ENCODE measurements around the gene ANO1.

Gene ANO1

DNA sequence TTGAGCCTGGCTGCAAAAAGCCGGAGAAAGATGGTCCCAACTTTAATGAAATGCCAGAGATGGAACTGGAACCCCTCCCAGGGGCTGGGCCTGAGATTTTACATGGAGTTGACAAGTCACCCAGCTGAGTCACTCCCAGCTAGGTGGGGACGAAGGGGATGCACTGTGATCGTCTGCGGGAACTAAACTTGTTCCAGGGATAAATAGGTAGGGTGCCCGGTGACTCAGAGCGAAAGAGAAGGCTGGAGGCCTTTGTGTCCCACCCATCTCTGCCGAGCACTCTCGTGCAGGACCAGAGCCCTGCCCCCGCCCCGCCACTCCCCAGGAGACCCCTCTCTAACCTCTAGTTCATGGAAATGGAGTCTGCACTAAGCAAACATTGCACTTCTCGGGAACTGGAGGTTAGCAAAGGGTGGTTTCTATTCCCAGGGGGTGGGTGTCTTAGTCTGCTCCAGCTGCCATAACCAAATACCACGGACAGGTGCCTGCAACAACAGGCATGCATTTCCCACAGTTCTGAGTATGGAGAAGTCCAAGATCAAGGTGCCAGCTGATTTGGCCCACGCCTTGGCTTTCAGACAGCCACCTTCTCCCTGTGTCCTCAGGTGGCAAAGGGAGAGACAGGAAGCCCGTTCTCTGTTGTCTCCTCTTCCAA, 64.2 kb downstream of the ANO1 start:
- DNase-seq: no peak

DNA sequence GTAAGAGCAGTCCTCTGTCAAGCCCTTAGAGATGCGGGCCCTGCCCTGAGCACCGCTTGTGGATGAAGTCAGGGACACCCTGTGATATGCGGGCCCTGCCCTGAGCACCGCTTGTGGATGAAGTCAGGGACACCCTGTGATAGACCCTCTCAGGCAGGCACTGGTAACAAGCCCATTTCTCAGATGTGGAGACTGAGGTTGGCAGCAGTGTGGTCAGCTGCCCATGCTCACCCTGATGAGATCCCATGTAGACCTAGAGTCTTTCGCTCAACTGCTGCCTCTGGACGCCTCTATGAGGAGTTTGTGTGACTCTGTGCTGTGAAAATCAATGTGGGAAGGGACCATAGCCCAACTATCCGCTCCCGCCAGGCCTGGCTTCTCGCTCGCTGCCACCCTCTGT, 66.1 kb downstream of the ANO1 start:
- DNase-seq: no peak

DNA sequence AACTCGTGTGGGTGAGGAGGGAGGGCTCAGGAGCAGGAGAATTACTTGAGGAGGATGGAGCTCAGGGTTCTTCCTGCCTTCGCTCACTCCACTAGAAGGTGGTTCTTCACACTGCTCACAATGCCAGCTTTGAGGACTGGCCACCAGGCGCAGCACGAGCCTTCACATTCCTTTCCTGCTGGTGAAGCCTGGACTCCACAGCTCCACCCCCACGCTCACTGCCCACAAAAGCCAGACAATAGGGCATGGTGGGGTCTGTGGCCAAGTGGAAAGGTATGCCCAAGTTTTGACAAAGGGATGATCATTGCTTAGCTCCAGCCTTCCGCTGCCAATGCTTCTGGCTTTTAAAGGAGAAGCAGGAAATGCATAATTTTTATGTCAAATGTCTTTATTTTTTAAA, 67.0 kb downstream of the ANO1 start:
- no peak for DNase-seq

DNA sequence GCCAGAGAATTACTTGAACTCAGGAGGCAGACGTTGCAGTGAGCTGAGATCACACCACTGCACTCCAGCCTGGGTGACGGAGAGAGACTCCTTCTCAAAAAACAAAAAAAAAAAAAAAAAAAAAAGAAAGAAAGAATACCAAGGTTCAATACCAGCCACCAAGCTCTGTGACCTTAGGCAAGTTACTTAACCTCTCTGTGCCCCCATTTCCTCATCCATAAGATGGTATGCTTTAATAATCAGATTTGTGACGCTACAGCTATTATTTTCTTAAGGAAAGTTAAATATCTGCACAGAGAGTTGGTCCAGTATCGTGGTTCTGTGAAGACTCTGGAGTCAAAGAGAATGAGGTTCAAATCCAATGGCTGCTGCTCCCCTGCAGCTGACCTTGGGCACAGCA, 67.7 kb downstream of the ANO1 start:
- no peak for DNase-seq

DNA sequence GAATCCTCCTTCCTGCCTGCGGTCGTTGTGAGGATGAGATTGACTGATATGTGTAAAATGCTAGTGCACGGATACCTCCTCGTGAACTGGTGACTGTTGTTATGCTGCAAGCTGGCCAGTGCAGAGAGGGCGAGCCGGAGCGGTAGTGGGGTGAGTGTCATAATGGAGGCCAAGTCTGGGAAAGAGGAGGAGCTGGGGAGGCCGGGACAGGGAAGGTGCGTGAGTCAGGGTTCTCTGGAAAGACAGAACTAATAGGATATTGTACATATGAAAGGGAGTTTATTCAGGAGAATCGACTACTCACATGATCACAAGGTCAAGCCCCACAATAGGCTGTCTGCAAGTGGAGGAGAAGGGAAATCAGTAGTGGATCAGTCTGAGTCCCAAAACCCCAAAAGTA, 68.2 kb downstream of the ANO1 start:
- DNase-seq: no peak

DNA sequence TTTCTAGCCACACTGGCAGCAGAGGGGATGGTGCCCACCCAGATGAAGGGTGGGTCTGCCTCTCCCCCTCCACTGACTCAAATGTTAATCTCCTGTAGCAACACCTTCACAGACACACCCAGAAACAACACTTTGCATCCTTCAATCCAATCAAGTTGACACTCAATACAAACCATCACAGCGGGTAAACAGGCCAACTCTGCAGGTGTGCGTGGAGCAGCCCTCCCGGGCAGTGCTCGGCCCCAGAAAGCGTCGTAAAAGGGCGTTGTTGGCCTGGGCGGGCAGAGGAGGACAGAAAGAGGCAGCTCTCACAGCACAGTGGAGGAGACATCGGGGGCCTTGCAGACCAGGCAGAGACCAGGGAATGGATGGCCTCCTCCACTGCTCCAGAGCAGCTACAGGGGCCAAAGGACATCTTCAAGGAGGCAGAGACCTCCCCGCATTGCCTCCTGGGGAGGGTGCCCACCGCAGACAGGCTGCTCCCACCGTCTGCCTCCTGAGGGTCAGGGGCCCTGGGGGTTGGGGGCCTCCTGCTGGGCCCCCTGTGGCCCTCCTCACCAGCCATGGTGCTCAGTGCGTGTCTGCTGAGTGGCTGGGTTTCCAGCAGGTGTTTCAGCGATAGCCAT, 68.9 kb downstream of the ANO1 start:
- DNase-seq: no peak

DNA sequence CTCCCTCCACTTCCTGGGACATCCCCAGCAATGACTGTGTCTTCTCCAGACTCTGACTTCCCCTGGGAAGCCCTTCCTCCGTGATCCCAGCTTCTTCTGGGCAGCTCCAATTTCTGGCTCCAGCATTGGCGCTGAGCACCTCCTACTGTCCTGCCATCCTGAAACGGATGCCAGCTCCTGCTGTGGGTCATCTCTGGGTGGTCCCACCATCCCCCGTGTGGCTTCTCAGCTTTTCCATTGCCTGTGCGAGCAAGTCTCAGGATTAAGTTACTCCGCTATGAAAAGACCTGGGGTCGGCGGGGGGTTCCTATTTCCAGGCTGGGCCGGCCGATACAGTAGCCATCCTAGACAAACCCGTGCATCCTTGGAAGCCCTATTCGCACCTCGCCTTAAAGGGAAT, 69.6 kb downstream of the ANO1 start:
- DNase-seq: no peak

DNA sequence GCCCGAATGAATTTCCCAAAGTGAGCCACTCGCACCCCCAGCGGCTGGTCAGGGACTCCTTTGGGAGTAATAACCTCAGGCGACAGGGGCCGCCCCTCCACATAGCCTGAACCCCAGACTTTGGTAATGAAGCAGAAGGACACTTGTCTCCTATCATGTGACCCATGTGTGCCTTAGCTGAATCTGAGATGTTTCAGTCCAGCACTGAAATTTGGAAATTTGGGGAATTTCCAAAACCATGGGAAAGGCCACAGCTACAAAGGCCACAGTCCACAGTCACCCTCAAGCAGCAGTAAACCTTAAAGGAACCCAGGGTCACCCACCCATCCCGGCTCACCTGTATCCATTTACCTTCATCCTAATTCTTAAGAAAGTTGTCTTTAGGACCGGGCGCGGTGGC, 73.6 kb downstream of the ANO1 start:
- no peak for DNase-seq

DNA sequence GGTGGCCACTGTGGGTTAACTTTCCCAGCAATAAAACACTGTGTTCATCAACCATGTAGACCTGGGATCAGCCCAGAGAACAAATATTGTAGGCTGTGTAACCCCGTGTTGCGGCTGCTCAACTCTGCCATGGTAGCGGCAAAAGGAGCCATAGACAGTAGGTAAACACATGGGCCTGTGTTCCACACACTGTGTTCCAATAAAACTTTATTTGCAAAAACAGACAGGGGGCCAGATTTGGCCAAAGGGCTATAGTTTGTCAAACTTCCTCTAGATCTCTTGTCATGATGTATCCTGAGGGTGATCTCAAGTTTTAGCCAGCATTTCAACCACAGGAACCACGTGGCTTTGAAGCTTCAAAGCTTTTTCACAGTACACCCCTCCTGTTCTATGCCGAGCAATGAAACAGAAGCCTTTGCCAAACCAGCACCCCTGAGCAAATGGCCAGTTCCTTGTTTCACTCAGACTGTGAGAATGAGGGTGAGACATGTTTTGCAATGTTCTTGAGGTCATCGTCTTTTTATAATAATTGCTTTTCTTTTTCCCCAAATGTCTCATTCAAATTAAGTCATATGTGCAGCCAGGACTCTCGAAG, 75.1 kb downstream of the ANO1 start:
- DNase-seq: no peak

DNA sequence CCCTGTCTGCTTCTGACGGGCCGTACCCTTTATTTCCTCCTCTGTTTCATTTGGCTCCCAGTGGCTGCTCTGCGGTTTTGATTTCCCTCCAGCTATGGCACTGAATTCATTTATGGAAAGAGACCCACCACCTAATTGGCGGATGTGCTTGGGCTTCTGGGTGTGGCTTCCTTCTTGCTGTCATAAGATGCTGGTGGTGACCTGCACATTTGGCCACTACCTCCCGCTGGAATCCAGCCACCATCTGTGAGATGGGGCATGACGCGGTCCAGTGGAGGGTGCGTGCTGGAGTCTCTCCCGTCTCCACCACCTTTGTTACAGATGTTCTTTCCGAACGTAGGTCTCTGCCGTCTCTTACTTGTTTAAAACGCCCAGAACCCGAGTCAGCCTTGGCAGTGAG, 77.3 kb downstream of the ANO1 start:
- no peak for DNase-seq

DNA sequence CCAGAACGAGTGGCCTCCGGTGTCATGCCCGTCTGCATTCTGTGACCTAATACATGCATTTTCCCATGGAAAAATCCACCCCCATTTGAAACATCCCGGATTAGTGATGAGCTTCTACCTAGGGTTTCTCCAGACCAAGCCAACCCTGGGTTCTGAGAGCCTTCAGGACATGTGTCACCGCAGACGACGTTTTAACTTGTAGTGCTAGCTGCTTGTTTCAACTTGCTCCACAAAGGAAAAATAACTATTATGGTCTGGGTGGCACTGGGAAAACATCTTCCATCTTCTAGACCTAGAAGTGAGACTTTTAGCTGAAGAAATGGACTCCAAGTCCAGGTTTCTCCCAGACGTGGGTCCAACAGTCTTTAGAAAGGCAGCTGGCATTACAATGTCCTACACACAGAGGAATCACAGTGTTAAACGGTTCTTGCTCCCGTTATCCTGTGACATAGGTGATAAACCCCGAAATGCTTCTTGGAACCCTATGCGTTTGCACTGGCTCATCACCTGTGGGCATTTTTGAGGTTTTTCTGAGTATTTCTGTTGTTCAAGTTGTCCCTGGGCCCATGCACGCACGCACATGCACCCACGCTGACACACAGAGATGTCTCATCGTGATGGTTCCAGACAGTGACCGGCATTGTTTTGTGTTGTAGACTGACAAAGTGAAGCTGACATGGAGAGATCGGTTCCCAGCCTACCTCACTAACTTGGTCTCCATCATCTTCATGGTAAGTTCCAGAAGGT, 78.3 kb downstream of the ANO1 start:
- no peak for DNase-seq

DNA sequence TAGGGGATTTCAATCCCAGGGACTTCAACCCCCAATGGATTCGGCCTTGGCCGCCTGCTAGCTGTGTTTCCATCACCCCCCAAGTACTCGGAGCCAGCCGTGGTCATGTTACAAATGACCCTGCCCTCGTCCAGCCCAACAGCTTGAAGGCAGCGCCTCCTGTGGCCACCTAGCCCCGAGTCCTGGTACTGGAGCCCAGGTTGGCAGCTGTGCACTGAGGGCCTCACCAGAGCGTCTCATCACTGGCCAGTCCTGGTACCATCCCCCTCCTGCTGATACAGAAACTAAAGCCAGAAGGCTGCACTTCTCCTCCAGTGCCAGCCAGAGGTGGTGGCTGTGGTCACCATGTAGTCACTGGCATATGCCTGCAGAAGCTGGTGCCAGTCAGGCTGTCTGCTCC, 80.1 kb downstream of the ANO1 start:
- DNase-seq: no peak

DNA sequence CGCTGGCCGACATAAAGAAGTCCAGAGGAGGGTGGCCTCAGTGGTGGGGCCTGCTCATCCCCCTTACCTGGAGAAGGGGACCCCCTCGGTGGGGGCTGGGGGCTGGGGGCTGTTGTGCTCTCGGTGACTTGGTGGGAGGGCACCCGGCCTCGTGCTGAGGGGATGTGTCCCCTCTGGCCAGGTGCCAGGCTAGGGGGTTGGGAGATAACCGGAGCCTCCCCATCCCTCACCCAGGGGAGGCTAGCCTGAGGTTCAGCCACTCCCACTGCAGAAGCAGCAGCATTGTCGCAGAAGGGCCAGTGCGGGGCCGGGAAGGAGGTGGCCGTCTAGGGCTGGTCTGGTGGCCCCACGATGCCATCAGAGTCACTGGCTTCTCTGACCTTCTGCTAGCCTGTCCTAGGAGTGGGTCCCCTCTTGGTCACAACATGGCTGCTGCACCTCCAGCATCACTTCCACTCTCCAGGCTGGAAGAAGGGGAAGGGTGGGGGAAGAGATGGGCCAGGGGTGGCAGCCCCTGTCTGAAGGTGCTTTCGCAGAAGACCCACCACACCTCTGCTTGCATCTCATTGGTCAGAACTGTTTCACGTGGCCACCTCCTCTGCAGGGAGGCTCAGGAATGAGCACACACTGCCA, 80.8 kb downstream of the ANO1 start:
- DNase-seq: no peak

DNA sequence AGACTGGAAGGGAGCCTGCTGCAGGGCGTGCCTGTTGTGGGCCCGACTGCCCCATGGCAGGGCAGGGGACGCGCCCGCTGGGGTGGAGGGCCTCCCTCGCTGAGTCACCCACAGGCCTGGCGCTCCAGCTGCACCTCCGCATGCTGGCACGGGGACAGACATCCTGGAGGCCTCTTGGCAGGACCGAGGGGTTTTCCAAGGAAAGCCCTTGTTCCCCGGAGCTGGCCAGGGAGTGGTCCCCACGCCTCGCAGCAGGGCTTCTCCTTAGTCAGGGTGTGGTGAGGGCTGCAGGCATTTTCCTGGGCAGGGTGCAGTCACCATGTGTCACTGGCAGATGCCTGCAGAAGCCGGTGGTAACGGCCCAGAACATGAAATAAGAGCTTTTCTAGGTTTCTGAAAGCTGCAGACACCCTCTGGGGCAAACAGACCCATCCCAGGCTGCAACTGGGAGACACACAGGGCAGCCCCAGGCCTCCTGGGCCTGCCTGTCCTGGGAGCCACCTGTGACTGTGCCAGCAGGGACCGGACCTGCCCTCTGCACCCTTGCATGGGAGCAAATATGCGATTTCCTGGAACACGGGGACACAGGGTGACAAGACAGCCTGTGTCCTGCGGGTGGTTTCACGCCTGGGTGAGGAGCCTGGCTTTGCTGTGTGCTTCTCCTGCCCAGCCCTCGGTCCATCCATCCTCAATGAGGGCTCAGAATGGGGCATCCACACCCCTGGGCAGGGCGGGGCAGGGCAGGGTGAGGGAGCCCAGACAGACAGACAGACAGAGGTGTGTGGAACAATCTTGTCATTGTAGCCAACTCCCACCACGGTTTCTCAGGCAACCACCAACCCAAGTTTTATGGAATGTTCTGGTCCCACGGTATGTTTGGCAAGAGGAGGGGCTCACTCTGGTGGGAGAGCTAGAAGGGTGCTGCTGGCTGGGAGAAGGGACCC, 81.8 kb downstream of the ANO1 start:
- DNase-seq: no peak

DNA sequence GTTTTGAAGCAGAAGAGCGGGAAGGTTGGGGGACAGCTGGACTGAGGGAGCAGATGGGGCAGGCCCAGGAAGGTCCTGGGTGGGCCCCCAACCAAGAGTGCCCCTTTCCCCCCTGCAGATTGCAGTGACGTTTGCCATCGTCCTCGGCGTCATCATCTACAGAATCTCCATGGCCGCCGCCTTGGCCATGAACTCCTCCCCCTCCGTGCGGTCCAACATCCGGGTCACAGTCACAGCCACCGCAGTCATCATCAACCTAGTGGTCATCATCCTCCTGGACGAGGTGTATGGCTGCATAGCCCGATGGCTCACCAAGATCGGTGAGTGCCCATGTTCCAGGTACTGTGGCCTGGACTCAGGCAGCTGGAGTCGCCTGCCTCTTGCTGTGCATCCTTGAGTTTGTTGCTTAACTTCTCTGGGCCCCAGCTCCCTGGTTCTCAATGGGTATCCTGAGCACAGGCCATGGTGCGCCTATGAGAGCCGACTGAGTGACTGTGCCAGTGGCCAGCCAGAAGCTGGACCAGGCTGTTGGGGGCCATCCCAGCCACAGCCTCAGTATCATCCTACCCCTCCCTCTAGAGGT, 83.0 kb downstream of the ANO1 start:
- no peak for DNase-seq

DNA sequence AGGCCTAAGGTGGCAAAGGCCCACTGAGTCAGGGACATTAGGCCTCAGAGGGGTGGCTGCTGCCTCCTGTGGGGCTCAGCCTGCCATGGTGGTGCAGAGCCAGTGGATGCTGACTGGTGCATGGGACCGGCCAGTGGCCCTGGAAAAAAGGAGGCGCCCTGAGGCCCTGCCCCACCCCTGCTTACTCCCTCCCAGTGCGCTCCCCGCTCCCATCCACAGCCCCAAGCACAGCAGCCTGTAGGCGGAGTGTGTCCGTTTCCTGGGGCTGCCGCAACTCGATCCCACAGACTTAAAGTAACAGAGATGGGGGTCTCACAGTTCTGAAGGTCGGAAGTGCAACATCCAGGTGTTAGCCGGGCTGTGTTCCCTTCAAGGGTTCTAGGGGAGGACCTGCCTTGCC, 86.6 kb downstream of the ANO1 start:
- DNase-seq: no peak

DNA sequence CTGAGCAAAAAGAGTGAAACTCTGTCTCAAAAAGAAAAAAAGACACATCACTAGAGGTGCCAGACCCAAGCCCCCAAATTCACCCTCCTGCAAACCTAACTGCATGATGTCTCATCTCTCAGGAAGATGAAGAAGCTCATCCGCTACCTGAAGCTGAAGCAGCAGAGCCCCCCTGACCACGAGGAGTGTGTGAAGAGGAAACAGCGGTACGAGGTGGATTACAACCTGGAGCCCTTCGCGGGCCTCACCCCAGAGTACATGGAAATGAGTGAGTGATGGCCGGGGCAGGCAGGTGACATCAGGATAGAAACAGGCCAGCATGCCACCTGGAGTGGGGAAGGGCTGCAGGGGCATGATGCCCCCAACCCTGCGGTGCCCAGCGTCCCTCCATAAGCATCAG, 89.0 kb downstream of the ANO1 start:
- DNase-seq: no peak

DNA sequence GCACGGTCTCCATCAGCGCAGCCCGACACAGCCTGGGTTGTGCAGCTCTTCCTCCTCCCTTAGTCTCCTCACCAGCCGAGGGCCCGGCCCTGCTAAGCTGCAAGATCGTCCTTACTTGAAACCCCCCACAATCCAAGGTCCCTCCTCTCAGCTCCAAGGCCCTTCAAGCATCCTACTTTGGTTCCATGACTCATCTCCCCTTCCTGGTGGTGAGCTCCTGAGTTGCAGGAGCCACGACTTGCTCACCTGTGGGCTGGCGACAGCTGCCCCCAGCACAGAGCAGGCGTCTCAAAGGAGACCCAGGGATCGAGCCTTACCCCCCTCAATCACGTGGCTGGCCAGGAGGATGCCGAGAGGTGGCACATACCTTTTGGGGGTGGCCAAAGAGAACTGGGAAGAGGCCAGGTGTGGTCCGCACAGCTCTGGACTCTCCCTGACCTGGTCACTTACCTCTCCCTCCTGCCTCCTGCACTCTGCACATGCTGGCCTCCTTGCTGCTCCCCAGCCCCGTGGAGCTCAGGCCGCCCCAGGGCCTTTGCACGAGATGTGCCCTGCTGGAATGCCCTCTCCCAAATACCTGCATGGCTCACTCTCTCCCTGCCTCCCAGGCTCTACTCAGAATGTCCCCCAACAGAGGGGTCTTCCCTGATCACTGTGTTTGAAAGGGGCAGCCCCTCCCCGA, 89.7 kb downstream of the ANO1 start:
- no peak for DNase-seq

DNA sequence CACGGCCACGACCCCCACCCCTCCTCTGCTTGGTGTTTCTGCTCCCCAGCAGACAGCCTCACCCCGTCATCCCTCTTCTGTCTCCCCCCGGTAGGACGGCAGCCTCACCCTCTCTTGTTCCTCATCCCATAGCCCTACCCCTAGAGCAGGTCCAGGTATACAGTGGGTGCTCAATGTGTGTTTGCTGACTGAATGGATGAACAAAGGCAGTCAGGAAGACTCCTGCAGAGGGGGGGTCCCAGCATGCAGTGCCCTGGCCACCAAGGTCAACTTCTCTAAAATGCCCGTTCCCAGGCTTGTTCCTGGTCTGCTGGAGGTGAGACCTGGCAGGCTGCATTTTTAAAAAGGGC, 90.3 kb downstream of the ANO1 start:
- DNase-seq: no peak

DNA sequence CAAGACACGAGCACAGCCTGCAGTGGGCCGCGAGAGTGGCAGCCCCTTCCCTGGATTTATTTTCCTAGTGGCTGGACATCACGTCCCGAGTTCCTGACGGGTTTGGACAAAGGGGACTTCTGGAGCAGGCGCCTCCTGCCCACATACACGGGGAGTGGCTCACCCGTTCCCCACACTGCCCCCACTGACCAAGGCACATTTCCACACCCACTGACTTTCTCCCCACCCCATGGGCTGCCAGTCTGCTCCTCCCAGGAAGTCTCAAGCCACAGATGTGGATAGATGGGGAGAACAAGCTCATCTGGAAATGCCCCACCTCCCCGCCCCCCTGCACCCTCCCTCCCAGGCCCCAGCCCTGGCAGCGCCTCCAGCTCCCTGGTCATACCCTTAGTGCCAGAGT, 91.0 kb downstream of the ANO1 start:
- no peak for DNase-seq

DNA sequence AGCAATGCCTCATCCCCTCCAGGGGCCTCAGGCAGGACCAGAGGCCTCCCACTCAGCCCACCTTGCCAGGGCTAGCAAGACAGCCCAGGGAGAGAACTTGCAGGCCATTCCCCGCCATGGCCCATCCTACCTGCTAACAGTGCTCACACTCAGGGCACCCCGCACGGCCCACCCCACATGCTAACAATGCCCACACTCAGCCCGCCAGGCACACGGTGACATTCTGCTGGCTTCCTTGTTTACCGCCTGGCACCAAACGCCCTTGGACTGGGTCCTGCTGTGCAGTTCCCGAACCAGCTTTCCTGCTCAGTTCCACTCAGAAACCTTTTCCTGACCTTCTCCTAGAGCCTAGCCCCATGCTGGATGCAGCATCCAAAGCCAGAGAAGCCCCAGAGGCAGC, 91.5 kb downstream of the ANO1 start:
- DNase-seq: no peak
